HG03097 (cell line): ENCODE measurements around the gene CHTF8.

Experiments
- ATAC-seq: cut with Tn5 transposase; IDR thresholded peaks from one replicate; pipeline ENCODE4 v1.9.1; 2021; ENCODE audit not compliant: unreplicated experiment, low FRiP score

The CHTF8 gene

GRCh38 chr16:69089091-69089910 lies 43.1 kb downstream of the CHTF8 start:
- no peak for ATAC-seq

GRCh38 chr16:69088684-69089083 lies 43.7 kb downstream of the CHTF8 start:
- no peak for ATAC-seq

GRCh38 chr16:69087161-69087581 lies 45.2 kb downstream of the CHTF8 start:
- no peak for ATAC-seq

GRCh38 chr16:69085032-69085695 lies 47.2 kb downstream of the CHTF8 start:
- ATAC-seq = no peak

GRCh38 chr16:69084289-69084688 lies 48.1 kb downstream of the CHTF8 start:
- no peak for ATAC-seq

GRCh38 chr16:69083306-69083941 lies 49.0 kb downstream of the CHTF8 start:
- no peak for ATAC-seq

GRCh38 chr16:69079697-69080096 lies 52.7 kb downstream of the CHTF8 start:
- no peak for ATAC-seq

- ATAC-seq = no peak
Measured at GRCh38 chr16:69078073-69078472, 54.3 kb downstream of the CHTF8 start.

GRCh38 chr16:69077251-69077650 lies 55.1 kb downstream of the CHTF8 start:
- ATAC-seq = no peak

GRCh38 chr16:69073181-69073702 lies 59.1 kb downstream of the CHTF8 start:
- ATAC-seq = no peak

GRCh38 chr16:69072640-69072974 lies 59.8 kb downstream of the CHTF8 start:
- no peak for ATAC-seq

- no peak for ATAC-seq
Measured at GRCh38 chr16:69071036-69071435, 61.4 kb downstream of the CHTF8 start.

GRCh38 chr16:69069504-69069903 lies 62.9 kb downstream of the CHTF8 start:
- no peak for ATAC-seq
